Measurements from ENCODE around the gene TALDO1. TPM values are rescaled to one million over a fixed set of nuclear protein-coding genes. Genes with fewer than 3 reads are reported as not detected.

TALDO1 gene
- total and polyA plus RNA-seq, 2 of the 8 experiments (the other 6 are each of a cell fraction or from before 2014, with no cell fraction given) = 265 to 308 TPM

DNA sequence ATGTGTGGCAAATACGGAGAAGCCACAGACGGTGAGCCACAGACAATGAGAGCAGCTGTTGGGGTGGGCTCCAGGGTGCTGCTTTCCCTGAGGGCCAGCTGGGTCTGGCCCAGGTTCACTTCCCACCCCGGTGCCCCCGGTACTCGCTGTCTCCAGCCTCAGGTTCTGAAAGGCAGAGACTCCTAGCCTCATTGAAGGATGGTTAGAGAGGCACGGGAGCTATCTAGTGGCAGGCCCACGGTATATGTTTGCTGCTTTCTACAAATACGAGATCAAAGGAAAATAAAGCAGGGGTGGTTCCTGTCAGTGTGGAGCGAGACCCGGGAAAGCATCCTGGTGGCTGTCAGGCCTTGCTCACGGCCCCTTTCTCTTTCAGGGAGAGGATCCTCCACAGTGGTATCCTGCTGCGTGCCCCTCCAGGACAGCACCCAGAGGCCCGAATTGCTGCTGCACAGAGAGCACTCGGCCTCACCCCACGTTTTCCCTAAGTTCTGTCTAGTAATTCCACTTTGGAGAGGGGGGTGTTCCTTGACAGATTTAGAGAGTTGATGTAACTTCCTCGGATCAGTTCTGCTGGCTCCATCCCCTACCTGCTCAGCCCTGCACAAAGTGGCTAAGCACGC lies 48.7 kb upstream of the TALDO1 start:
- Histone ChIP-seq H3K36me3 (ENCODE audit: control insufficient read depth in 2 of 4, insufficient read depth in 4 of 4, low read length in 3 of 4) (no peaks in the 10 kb centered on the region), H2BK5ac (ENCODE audit: low read depth, low read length) (no peak overlapping the region; the same call in 1 of the 2 replicates), H3K14ac (ENCODE audit: insufficient read length) (no peak overlapping the region), H4K8ac (ENCODE audit: extremely low read depth, insufficient read depth, low read length) (no peak overlapping the region), H3K4me1 (replicated peaks in 1 of 4; ENCODE audit: control insufficient read depth in 3 of 4, insufficient read depth in 4 of 4, low read length in 3 of 4) (peaks cover 0 to 19% (median 9%) of the 10 kb centered on the region in 4 experiments; a peak in 6 of 7 replicates), H3K56ac (replicated peaks; ENCODE audit: insufficient read length, low read depth, low read length) (no peak overlapping the region), H3K18ac (ENCODE audit: extremely low read depth, low read length) (no peak overlapping the region), H4K5ac (ENCODE audit: insufficient read length, low read depth, low read length) (no peak overlapping the region), H2AFZ (ENCODE audit: low read length) (no peak overlapping the region), H3K4me3 (ENCODE audit: extremely low read depth in 1 of 4, insufficient read depth in 2 of 4, low read depth in 3 of 4, low read length in 4 of 4) (no peak overlapping the region), H3K4ac (replicated peaks; ENCODE audit: insufficient read length, low read depth, low read length) (no peak overlapping the region), H3K9ac (replicated peaks in 1 of 4; ENCODE audit: extremely low read depth in 1 of 4, low read depth in 3 of 4, low read length in 3 of 4) (no peak overlapping the region), H4K20me1 (replicated peaks in 1 of 2; ENCODE audit: control insufficient read depth in 1 of 2, insufficient read depth in 2 of 2, low read length in 2 of 2) (peaks cover 3 to 5% of the 10 kb centered on the region in 2 experiments), H3K79me2 (ENCODE audit: control insufficient read depth in 1 of 2, insufficient read depth in 2 of 2, low read length in 2 of 2) (peaks cover 5 to 6% of the 10 kb centered on the region in 2 experiments; a peak in 2 of 4 replicates), H3K23me2 (ENCODE audit: low read depth, low read length) (peaks cover 5% of the 10 kb centered on the region; the same call in 1 of the 2 replicates), H3K27me3 (replicated peaks in 1 of 4; ENCODE audit: control insufficient read depth in 3 of 4, extremely low read depth in 1 of 4, insufficient read depth in 3 of 4, low read length in 3 of 4) (no peaks in the 10 kb centered on the region), H3K9me3 (ENCODE audit: insufficient read depth in 2 of 2, low read depth in 1 of 2, low read length in 1 of 2) (peaks cover 0 to 2% of the 10 kb centered on the region in 2 experiments; a peak in 1 of 4 replicates), H2BK15ac (ENCODE audit: low read length) (no peak overlapping the region; the same call in 1 of the 2 replicates), H4K91ac (replicated peaks; ENCODE audit: insufficient read length, low read length) (no peak overlapping the region), H3K27ac (ENCODE audit: low read depth, low read length) (no peak overlapping the region), H3K79me1 (ENCODE audit: low read depth, low read length) (0 out of 2 replicates have a peak, but pooled peaks cover 2% of the 10 kb centered on the region), H3K23ac (ENCODE audit: insufficient read length) (no peak overlapping the region), H3K4me2 (ENCODE audit: insufficient read depth in 1 of 2, low read depth in 2 of 2, low read length in 2 of 2) (peak overlapping the region in 1 of 2 experiments; percentile 30; a peak in 1 of 4 replicates), H2BK20ac (ENCODE audit: low read length) (no peak overlapping the region), H2BK120ac (replicated peaks; ENCODE audit: low read depth, low read length) (no peak overlapping the region), H2AK5ac (ENCODE audit: low read depth, low read length) (no peak overlapping the region), H2BK12ac (ENCODE audit: low read depth, low read length) (0 out of 2 replicates have a peak overlapping the region, but pooled peaks have one; percentile 17)
- no peak for FAIRE-seq
- WGBS, 2 experiments (ENCODE audit: extremely low coverage in 1 of 2, insufficient coverage in 1 of 2, insufficient read length in 1 of 2, insufficient replicate concordance in 2 of 2, low coverage in 1 of 2, low lambda C conversion rate in 2 of 2, missing lambda C conversion rate in 1 of 2) = 78% methylated on average over 17 of the region's 17 CpGs; no CpG with 5 or more reads in 1 of the 2 experiments
- no peak for DNase-seq (ENCODE audit: low read depth in 1 of 2, low spot score in 2 of 2)
- CTCF ChIA-PET (ENCODE audit: partially characterized antibody) = interaction anchor here (0.8 to 4.9 kb wide), 8 partner anchors 7 to 64 kb away, joined by 3 to 37 read pairs (median 3); partner anchors contain the start of gene EPS8L2
- POLR2A ChIA-PET (ENCODE audit: partially characterized antibody) = interaction anchor here (0.6 to 1.9 kb wide), 6 partner anchors 12 to 67 kb away, joined by 3 to 6 read pairs (median 3); partner anchors contain the start of gene TALDO1
- TF ChIP-seq RBBP5 (IDR thresholded peaks at IDR 0.05; ENCODE audit: borderline replicate concordance, low read depth, low read length) = no peak
- TF ChIP-seq ZNF274 (IDR thresholded peaks at IDR 0.05; ENCODE audit: borderline replicate concordance, extremely low read depth, low read length) = no peak
- no peak for TF ChIP-seq KDM5A (IDR thresholded peaks at IDR 0.05; ENCODE audit: low read length)
- TF ChIP-seq BCL11A (IDR thresholded peaks at IDR 0.05; ENCODE audit: low read depth in 2 of 2, low read length in 2 of 2) = no peak
- TF ChIP-seq SP4 (IDR thresholded peaks at IDR 0.05; ENCODE audit: low read length) = no peak
- TF ChIP-seq HDAC6 (IDR thresholded peaks at IDR 0.05; ENCODE audit: low read depth, low read length) = no peak
- no peak for TF ChIP-seq ASH2L (IDR thresholded peaks at IDR 0.05; ENCODE audit: low read length)
- no peak for TF ChIP-seq TBP (IDR thresholded peaks at IDR 0.05; ENCODE audit: low read depth, low read length)

All from H1 (cell line).